NCI-H1436 (cell line): ENCODE data around the gene PAPOLG.
"Not testable (repeated sequence)": the region's sequence is repeated elsewhere in the genome, so short reads cannot be mapped to it uniquely, and the experiment has no call there.

Experiments
- DNase-seq: peaks from one replicate; lab custom pipeline; 2025; lab: John Stamatoyannopoulos, UW

The PAPOLG gene

GRCh38 chr2:60823694-60824305 is 67.7 kb downstream of the PAPOLG start:
- no peak for DNase-seq

DNA sequence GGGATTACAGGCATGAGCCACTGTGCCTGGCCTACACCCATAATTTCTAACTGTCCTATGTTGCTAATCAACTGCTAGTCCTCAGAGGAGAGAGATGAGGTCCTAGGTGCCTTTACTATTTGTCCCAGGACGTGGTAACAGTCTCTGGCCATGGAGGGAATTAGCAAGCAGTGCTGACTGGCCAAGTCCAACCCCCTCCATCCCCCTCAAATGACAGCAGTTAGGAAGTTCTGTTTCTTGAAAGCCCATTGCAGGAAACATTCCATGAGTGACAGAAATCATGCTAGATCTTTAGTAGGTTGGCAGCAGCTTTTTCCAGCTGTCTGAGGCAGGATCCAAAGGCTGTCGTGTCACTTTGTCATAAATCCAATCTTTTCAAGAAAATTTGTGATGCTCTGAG is 69.6 kb downstream of the PAPOLG start:
- no peak for DNase-seq

DNA sequence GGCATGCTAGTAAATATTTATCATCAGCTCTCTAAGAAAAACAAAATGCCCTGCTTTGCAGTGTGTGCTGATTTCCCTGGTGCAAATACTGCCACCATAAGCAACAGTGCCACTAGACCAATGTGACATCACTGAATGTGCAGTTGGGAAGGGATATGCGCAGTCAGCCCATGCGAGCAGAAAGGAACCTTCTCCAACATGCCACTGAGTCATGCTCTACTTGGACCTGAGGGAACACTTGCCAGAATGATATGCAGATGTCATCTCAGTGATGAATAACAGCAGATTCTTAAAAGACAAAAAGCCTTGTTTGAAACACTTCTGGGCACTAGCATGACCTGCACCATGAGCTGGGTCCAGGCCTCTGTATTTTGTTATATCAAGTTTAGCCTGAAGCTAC is 70.0 kb downstream of the PAPOLG start:
- DNase-seq: no peak

DNA sequence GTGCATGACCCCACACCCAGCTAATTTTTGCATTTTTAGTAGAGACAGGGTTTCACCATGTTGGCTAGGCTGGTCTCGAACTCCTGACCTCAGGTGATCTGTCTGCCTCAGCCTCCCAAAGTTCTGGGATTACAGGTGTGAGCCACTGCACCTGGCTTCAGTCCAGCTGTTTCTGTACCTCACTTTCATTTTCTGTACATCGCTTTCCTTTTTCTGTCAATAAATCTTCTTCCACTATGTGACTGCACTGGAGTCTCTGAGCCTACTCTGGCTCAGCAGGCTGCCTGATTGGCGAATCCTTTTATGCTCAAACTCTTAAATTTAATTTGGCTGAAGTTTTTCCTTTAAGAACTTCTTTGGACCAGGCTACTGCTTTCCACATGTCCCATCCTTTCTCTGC is 70.8 kb downstream of the PAPOLG start:
- DNase-seq: not testable (repeated sequence)

- no peak for DNase-seq
These were observed 71.3 kb downstream of the PAPOLG start for GRCh38 chr2:60827369-60827768.

- no peak for DNase-seq
These were observed 74.9 kb downstream of the PAPOLG start for GRCh38 chr2:60830991-60831390.

DNA sequence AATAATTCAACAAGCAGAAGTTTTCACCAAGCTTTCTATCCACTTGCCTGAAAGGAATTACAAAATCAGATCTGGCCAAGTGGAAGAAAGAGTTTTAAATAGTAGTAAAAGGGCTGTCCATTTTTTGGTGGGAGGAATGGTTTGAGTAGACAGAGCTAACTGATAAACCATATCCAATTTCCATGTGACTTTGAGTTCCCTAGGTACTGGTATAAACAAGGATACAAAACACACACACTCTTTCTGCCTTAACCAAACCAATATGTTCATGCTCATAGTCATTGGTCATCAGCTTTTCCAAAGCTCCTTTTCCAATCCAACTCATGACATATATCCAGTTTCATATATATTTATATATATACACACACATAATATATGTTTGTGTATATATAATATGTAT is 75.9 kb downstream of the PAPOLG start:
- DNase-seq: no peak

- DNase-seq: no peak
These were observed 76.6 kb downstream of the PAPOLG start for GRCh38 chr2:60832621-60833020.

DNA sequence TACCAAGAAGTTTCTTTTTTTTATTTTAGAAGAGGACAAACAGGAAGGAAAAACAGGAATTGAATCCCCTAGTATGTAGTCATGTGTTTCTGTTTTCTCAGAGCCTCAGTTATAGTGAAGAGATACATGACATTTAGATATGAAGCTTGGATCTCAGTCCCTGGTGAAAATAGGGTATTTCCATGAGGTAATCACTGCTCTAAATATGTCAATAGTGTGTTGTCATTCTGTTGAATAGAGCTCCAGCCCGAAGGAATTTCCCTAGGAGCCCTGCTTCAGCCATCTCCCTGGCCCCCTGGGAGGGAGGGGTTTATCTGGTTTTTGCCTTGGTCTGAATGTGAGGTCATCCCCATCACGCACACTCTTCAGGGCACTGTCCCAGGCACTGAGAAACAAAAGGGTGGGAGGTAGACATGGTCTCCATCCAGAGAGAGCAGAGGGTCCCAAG is 78.2 kb downstream of the PAPOLG start:
- no peak for DNase-seq

GRCh38 chr2:60836491-60836890 is 80.4 kb downstream of the PAPOLG start:
- DNase-seq: no peak

GRCh38 chr2:60837123-60837522 is 81.1 kb downstream of the PAPOLG start:
- DNase-seq: no peak

DNA sequence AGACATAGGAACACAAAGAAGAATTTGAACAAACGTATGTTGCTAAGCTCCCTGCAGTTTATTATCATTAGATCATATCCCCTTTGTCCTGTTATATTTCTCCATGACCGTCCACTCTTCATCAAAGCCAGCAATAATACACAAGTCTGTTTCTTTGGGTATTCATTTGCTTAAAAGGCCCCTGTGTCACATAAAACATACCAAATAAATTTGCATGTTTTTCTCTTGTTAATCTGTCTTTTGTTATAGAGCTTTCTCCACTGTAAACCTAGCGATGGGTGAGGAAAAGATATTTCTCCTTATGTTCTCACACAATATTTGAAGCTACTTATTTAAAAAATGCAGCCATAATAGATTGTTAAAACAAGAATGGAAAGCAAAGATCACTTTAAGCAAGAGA is 82.4 kb downstream of the PAPOLG start:
- no peak for DNase-seq

DNA sequence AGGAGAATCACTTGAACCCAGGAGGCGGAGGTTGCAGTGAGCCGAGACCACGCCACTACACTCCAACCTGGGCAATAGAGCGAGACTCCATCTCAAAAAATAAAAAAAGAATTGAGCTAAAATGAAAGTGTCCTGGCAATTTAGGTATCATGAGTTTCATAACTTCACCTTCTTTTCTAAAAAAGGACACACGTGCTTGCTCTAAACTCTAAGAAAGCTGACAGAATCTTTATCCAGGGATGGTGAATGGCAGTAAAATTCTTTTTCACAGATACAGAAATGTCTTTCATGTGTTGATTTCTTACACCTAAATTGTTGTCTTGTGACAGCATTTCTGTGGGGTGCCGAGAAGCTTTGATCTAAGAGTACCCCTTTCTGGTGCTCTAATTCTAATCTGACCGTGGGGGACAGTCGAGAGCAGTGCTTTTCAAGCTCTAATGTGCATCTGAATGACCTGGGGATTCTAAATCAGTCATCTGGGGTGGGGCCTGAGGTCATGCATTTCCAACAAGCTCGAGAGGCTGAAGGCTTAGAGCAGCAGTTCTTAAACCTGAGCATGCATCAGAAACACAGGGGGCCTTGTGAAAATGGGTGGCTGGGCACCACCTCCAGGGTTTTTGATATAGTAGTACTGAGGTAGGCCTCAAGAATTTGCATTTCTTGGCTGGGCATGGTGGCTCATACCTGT is 83.2 kb downstream of the PAPOLG start:
- DNase-seq: no peak

GRCh38 chr2:60840880-60841279 is 84.8 kb downstream of the PAPOLG start:
- DNase-seq: no peak

- no peak for DNase-seq
These were observed 86.9 kb downstream of the PAPOLG start for GRCh38 chr2:60843006-60843405.

DNA sequence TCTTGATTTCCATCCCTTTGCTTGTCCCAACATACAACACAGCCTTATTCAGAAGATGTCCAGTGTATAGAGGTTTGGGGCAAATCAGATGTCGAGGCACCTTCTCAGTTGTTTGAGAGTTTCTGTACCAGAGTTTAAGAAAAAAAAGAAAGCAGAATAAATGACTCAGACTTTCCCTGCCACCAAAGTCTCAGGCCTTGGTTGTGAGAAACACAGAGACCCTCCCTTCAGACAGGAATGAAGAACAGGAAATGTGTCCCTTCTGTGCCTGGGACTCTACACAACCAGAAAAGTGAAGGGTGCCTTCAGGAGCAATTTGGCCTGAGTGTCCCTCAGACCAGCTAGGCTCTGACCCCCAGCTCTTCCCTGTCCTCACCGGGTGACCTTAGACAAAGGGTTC is 88.0 kb downstream of the PAPOLG start:
- no peak for DNase-seq

DNA sequence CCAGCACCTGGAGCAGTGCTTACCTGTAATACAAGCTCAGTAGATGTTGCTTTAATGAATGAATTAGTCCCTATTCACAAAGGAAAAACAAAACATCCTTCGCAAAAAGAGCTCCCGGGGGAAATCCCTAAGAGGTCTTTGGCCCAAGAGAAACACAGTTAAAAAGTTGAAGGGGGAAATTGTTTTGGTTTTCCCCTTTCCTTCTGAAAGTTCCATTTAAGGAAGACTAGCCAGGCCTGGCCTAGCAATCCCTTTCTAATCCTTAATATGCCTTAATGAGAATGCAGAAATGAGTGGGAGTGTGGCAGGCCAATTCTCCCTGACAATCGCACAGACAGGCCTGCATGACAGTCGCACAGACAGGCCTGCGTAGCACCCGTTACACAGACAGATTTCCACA is 91.8 kb downstream of the PAPOLG start:
- DNase-seq: no peak
